Activated naive CD8-positive, alpha-beta T cell treated with anti-CD3 and anti-CD28 coated beads, Interleukin-2, amount 10 ng/mL, durations not matched to agents 7 days and 5 days (primary cell): ENCODE data around the gene SEL1L3. TPM values are rescaled to one million over a fixed set of nuclear protein-coding genes. Genes with fewer than 3 reads are reported as not detected.

Source experiments
- ATAC-seq: fragments of 150-1000 bp; cut with Tn5 transposase; one replicate; pipeline ENCODE4 v1.10.0; 2021; ENCODE audit warnings: low read depth, moderate library complexity
- POLR2A ChIA-PET: fragments of 350-600 bp; sonication (Branson Sonifier 250); formaldehyde crosslinking; loops from one replicate; lab custom pipeline; 2021; ENCODE audit warnings: antibody characterized with exemption; lab: Charles Lee
- DNase-seq: peaks from one replicate; pipeline ENCODE4 v3.0.0; 2021
- H3K27ac Mint-ChIP-seq: one replicate; pipeline ENCODE4 v1.8.0; 2022; ENCODE audit warnings: mild to moderate bottlenecking, mixed read lengths
- H3K27me3 Mint-ChIP-seq: one replicate; pipeline ENCODE4 v1.8.0; 2022; ENCODE audit warnings: mild to moderate bottlenecking, moderate library complexity, mixed read lengths
- H3K36me3 Mint-ChIP-seq: one replicate; pipeline ENCODE4 v1.8.0; 2021; ENCODE audit warnings: mild to moderate bottlenecking, mixed read lengths
- H3K4me1 Mint-ChIP-seq: one replicate; pipeline ENCODE4 v1.8.0; 2021; ENCODE audit warnings: mixed read lengths
- H3K4me3 Mint-ChIP-seq: one replicate; pipeline ENCODE4 v1.8.0; 2022; ENCODE audit warnings: mild to moderate bottlenecking, moderate library complexity, mixed read lengths
- H3K9me3 Mint-ChIP-seq: one replicate; pipeline ENCODE4 v1.8.0; 2021; ENCODE audit warnings: mixed read lengths
- total RNA-seq, 2 experiments: library from RNA; stranded (reverse); gene quantifications; one replicate each; pipeline ENCODE4 v1.2.3, GENCODE V29; 2021

Gene SEL1L3
- total RNA-seq, 2 experiments from 2014 or later, result 62.8 to 69.7 TPM

DNA sequence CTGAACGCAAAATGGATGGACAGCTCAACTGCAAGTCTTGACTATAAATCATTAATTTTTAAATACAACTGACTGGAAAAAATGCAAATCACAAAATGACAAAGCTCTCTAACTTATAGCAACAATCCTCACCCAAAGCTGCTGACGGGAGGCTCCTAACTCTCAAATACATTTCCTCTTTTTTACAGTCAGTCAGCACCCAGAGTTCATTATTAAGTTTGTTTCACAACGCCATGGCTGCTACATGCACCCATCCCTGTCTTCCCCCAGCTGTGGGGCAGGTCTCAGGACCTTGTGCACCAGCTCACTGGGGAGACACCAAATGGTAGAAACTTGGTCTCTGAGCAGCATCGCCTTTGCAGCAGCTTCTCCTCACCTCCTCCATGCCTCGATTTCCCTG, 109.5 kb downstream of the SEL1L3 start:
- Mint-ChIP-seq H3K9me3 (no peaks in the 10 kb centered on the region), H3K27me3 (no peaks in the 10 kb centered on the region), H3K4me3 (no peak overlapping the region), H3K27ac (no peak overlapping the region), H3K4me1 (no peaks in the 10 kb centered on the region), H3K36me3 (peaks cover 31% of the 10 kb centered on the region)
- ATAC-seq (no peak), DNase-seq (no peak)
- POLR2A ChIA-PET, result interaction anchor here (0.6 kb wide), 1 partner anchor 109 kb away, joined by 6 read pairs; no protein-coding TSS in a partner anchor

DNA sequence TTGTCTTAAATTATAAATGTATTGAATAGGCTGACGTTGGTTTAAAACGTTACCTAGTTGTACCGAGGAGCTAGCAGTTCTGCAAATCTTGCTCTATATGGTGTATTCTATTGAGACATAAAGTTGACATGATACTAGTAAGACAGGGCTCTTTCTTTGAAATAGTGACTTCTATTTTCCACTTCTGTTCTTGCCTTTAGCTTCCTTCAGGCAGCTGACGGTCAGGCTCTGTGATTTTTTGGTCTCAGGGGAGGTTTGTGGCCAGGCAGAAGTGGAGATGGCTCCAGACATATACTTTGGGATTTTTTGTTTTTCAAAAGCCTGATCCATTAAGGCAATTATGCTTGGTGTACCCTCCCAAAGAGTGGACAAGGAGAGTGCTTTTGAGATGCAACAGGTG, 111.9 kb downstream of the SEL1L3 start:
- POLR2A ChIA-PET, result no interaction called here
- H3K27ac Mint-ChIP-seq, result no peak overlapping the region
- no peaks in the 10 kb centered on the region for H3K27me3 Mint-ChIP-seq
- no peak overlapping the region for H3K4me3 Mint-ChIP-seq
- DNase-seq (no peak), ATAC-seq (no peak)
- peaks cover 27% of the 10 kb centered on the region for H3K36me3 Mint-ChIP-seq
- no peaks in the 10 kb centered on the region for H3K9me3 Mint-ChIP-seq
- H3K4me1 Mint-ChIP-seq, result no peaks in the 10 kb centered on the region

DNA sequence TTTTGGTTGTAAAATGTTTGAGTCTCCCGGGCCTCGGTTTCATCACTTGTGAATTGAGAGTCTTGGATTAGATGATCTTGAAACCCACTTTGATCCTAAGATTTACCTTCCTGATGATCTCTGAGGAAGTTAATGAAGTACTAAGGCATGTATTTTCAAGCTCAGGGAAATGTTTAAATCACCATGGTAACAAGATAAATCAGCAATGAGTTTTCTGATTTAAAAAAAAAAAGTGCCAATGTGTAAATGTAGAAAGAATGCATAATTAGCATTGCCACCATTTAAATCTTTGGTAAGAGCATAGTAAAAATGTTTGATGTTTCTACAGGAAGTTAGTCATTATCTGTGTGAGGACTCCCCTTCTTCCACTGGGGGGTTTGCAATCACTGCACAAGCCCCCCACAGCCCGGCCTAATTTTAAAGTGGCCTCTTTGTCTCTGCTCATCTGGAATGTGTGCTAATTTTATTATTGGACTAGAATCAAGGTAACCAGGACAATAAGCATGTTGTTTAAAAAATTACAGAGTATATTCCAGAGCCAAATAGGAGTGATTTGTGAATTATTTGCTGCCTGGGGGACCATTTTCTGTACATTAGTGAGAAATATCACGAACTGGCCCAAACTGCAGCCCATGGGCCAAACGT, 113.5 kb downstream of the SEL1L3 start:
- Mint-ChIP-seq H3K4me3 (no peak overlapping the region), H3K27me3 (no peaks in the 10 kb centered on the region), H3K36me3 (peaks cover 24% of the 10 kb centered on the region), H3K4me1 (no peaks in the 10 kb centered on the region), H3K9me3 (no peaks in the 10 kb centered on the region), H3K27ac (no peak overlapping the region)
- ATAC-seq (no peak), DNase-seq (no peak)
- POLR2A ChIA-PET, result no interaction called here

- POLR2A ChIA-PET, result no interaction called here
- Mint-ChIP-seq H3K9me3 (no peaks in the 10 kb centered on the region), H3K4me3 (no peak overlapping the region), H3K27me3 (no peaks in the 10 kb centered on the region), H3K36me3 (peaks cover 16% of the 10 kb centered on the region), H3K27ac (no peak overlapping the region), H3K4me1 (no peaks in the 10 kb centered on the region)
- no peak for DNase-seq
- ATAC-seq, result no peak
These were observed 118.8 kb downstream of the SEL1L3 start for GRCh38 chr4:25743971-25744370.

- Mint-ChIP-seq H3K27ac (no peak overlapping the region), H3K36me3 (no peaks in the 10 kb centered on the region), H3K4me3 (no peak overlapping the region), H3K27me3 (peaks cover 6% of the 10 kb centered on the region), H3K9me3 (peaks cover 3% of the 10 kb centered on the region), H3K4me1 (no peaks in the 10 kb centered on the region)
- POLR2A ChIA-PET, result no interaction called here
- no peak for DNase-seq
- no peak for ATAC-seq
These were observed 133.2 kb downstream of the SEL1L3 start for GRCh38 chr4:25729564-25729963.

- no peak overlapping the region for H3K27ac Mint-ChIP-seq
- no peak for ATAC-seq
- no peaks in the 10 kb centered on the region for H3K4me1 Mint-ChIP-seq
- DNase-seq, result no peak
- H3K4me3 Mint-ChIP-seq, result no peak overlapping the region
- no peaks in the 10 kb centered on the region for H3K36me3 Mint-ChIP-seq
- H3K27me3 Mint-ChIP-seq, result peaks cover 6% of the 10 kb centered on the region
- peaks cover 3% of the 10 kb centered on the region for H3K9me3 Mint-ChIP-seq
- POLR2A ChIA-PET, result no interaction called here
These were observed 133.9 kb downstream of the SEL1L3 start for GRCh38 chr4:25728886-25729285.

DNA sequence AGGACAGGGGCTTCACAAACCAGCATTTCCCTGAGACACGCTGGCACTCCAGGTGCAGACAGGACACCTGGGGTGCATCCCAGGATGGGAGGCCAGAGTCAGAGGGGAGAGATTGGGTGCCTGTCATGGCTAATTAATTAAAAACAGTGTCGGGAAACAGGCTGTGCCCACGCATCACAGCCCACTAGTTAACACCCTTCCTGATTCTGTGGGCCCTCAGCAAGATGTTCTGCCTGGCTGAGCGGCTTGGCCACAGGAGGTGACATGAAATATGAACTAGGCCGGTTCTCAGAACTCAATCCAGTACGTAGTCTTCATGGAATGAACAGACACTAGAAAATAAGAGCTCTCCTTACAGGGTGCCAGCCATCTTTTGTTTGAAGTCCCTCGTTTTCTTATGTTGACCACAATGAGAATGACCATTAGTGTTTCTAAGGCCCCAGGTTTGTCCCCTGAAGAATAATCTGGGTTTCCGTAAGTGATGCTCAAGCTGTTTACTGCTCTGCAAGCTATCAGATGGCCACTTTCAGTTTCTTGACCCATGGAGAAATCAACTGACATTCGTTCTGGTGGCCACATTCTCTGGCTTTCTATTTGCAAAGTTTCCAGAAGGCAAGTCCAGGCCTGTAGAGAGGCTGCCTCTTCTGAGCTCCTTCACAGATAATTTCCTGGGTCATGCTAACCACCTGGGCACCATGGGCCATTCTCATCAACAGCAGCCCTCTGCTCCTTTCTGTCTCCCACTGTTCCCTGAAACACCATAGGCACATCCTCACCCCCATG, 134.9 kb downstream of the SEL1L3 start:
- Mint-ChIP-seq H3K36me3 (no peaks in the 10 kb centered on the region), H3K9me3 (peaks cover 3% of the 10 kb centered on the region), H3K4me3 (no peak overlapping the region), H3K4me1 (no peaks in the 10 kb centered on the region), H3K27ac (no peak overlapping the region), H3K27me3 (peaks cover 6% of the 10 kb centered on the region)
- POLR2A ChIA-PET, result no interaction called here
- DNase-seq (no peak), ATAC-seq (no peak)

GRCh38 chr4:25725870-25726269, 136.9 kb downstream of the SEL1L3 start:
- POLR2A ChIA-PET, result no interaction called here
- H3K4me1 Mint-ChIP-seq, result no peaks in the 10 kb centered on the region
- no peak overlapping the region for H3K4me3 Mint-ChIP-seq
- ATAC-seq (no peak), DNase-seq (no peak)
- peaks cover 3% of the 10 kb centered on the region for H3K9me3 Mint-ChIP-seq
- no peak overlapping the region for H3K27ac Mint-ChIP-seq
- no peaks in the 10 kb centered on the region for H3K36me3 Mint-ChIP-seq
- H3K27me3 Mint-ChIP-seq, result peaks cover 2% of the 10 kb centered on the region

- DNase-seq (no peak), ATAC-seq (no peak)
- Mint-ChIP-seq H3K4me3 (no peak overlapping the region), H3K36me3 (no peaks in the 10 kb centered on the region), H3K27ac (no peak overlapping the region), H3K9me3 (peaks cover 3% of the 10 kb centered on the region), H3K4me1 (no peaks in the 10 kb centered on the region), H3K27me3 (no peaks in the 10 kb centered on the region)
- POLR2A ChIA-PET, result no interaction called here
These were observed 139.4 kb downstream of the SEL1L3 start for GRCh38 chr4:25723409-25723808.

GRCh38 chr4:25722964-25723363, 139.8 kb downstream of the SEL1L3 start:
- Mint-ChIP-seq H3K4me3 (no peak overlapping the region), H3K27ac (no peak overlapping the region), H3K27me3 (no peaks in the 10 kb centered on the region), H3K9me3 (peaks cover 3% of the 10 kb centered on the region), H3K36me3 (no peaks in the 10 kb centered on the region), H3K4me1 (no peaks in the 10 kb centered on the region)
- DNase-seq (no peak), ATAC-seq (no peak)
- POLR2A ChIA-PET, result no interaction called here

DNA sequence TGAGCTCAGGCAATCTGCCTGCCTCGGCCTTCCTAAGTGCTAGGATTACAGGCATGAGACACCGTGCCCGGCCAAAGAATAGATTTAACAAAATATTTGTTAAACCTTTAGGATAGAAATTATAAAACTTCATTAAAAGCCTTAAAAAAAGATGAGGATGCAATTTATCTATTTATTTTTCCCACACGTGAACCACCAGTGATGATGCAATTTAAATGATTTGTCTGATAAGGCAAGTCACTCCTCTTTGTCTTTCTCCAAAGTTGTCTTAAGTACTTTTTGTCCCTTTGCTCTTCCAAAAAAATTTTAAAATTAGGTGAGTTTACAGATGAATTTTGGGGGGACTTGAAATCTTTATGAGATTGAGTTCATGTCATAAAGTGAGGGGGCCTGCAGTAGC, 149.0 kb downstream of the SEL1L3 start:
- no peaks in the 10 kb centered on the region for H3K9me3 Mint-ChIP-seq
- H3K27ac Mint-ChIP-seq, result no peak overlapping the region
- no peak overlapping the region for H3K4me3 Mint-ChIP-seq
- H3K27me3 Mint-ChIP-seq, result no peaks in the 10 kb centered on the region
- no peaks in the 10 kb centered on the region for H3K36me3 Mint-ChIP-seq
- no peaks in the 10 kb centered on the region for H3K4me1 Mint-ChIP-seq
- POLR2A ChIA-PET, result no interaction called here
- no peak for ATAC-seq
- no peak for DNase-seq

DNA sequence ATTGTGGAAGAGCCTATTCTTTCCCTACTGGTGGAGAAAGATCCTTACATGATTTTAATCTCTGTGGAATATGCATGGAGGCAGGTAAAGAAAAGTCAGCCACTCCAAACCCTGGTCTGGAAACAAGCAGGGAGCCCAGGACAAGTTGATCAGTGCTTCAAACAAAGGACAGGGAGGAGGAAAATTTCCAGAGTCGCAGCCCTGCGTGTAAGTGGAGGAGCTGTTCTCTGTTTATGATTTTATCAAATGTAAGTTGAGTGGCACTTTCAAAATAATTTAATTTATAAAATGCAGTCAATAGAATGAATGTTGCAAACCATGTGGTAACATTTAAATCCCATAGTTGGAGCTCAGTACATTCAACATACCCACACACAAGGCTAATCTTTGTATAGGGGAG, 150.2 kb downstream of the SEL1L3 start:
- Mint-ChIP-seq H3K27ac (no peak overlapping the region), H3K9me3 (no peaks in the 10 kb centered on the region), H3K36me3 (no peaks in the 10 kb centered on the region), H3K4me3 (no peak overlapping the region), H3K4me1 (no peaks in the 10 kb centered on the region), H3K27me3 (no peaks in the 10 kb centered on the region)
- DNase-seq, result no peak
- POLR2A ChIA-PET, result no interaction called here
- ATAC-seq, result no peak

DNA sequence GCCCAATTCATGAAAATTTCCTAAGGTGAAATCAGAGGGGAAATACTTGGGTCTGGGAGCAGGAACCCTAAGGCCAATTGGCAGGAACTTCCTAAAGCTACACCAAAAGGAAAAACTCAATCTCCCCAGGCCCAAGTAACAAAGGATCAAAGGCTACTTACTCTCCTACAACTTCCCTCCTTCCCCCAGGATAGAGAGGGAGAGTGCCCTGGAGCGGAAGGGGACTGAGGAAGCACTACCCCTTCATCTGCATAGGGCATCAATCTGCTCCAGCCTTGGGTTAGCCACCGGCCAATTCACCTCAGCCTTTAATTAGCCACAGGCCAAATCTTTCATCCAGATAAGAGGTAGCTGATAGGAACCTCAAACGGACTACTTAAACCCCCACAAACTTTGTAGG, 152.2 kb downstream of the SEL1L3 start:
- Mint-ChIP-seq H3K4me1 (no peaks in the 10 kb centered on the region), H3K27ac (no peak overlapping the region), H3K4me3 (no peak overlapping the region), H3K36me3 (no peaks in the 10 kb centered on the region), H3K9me3 (no peaks in the 10 kb centered on the region), H3K27me3 (no peaks in the 10 kb centered on the region)
- ATAC-seq (no peak), DNase-seq (no peak)
- POLR2A ChIA-PET, result no interaction called here

DNA sequence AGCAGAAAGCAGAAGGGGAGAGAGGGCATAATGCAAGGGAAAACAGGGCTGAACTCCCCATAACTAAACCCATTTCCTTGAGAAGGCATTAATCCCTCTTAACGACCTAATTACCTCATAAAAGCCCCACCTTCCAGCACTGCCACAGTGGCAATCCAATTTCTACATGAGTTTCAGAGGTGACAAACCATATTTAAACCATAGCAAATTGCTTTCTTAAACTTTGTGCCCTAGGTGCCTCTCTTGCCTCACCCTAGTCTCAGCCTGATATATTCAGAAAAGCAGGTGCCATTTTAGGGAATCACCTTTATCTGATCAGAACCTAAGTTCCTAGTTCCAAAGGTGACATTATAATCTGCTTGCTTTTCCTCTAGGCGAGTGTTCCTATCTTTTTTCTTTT, 158.3 kb downstream of the SEL1L3 start:
- ATAC-seq (no peak), DNase-seq (no peak)
- POLR2A ChIA-PET, result no interaction called here
- H3K4me3 Mint-ChIP-seq, result no peak overlapping the region
- no peak overlapping the region for H3K27ac Mint-ChIP-seq
- no peaks in the 10 kb centered on the region for H3K27me3 Mint-ChIP-seq
- no peaks in the 10 kb centered on the region for H3K4me1 Mint-ChIP-seq
- no peaks in the 10 kb centered on the region for H3K36me3 Mint-ChIP-seq
- H3K9me3 Mint-ChIP-seq, result no peaks in the 10 kb centered on the region
